Measurements from ENCODE around the gene SPAM1. TPM values are rescaled to one million over a fixed set of nuclear protein-coding genes. Genes with fewer than 3 reads are reported as not detected.

SPAM1 gene
- polyA plus RNA-seq, 4 donors: not detected

Other genes starting within 250 kb of the SPAM1 start
- 100 to 1,000 TPM in 1 of 4 donors, 10 to 100 TPM in 3; 75.9 to 105 (median 95.7) TPM for gene WASL, start 176.2 kb upstream of the SPAM1 start, polyA plus RNA-seq (ENCODE audit: insufficient read length in 4 of 4)
- under 1 TPM in 3 of 4 donors, not detected in 1; 0.05 to 0.23 (median 0.19) TPM for gene HYAL4, start 80.1 kb upstream of the SPAM1 start, polyA plus RNA-seq (ENCODE audit: insufficient read length in 4 of 4)
- gene TMEM229A, start 107.8 kb downstream of the SPAM1 start, polyA plus RNA-seq (ENCODE audit: insufficient read length in 4 of 4): under 1 TPM; 0.16 to 0.21 (median 0.18) TPM

Measured in right renal pelvis (tissue), 4 donors.